ENCODE measurements around the gene TRPM4. TPM values are rescaled to one million over a fixed set of nuclear protein-coding genes. Genes with fewer than 3 reads are reported as not detected.
A peak's percentile ranks its signal among the peaks of the same experiment; 100 is the strongest.

Gene TRPM4
- total and polyA plus RNA-seq, 2 of the 13 experiments (the other 11 are each of a cell fraction or from before 2014, with no cell fraction given) = 1.9 to 4.3 TPM

DNA sequence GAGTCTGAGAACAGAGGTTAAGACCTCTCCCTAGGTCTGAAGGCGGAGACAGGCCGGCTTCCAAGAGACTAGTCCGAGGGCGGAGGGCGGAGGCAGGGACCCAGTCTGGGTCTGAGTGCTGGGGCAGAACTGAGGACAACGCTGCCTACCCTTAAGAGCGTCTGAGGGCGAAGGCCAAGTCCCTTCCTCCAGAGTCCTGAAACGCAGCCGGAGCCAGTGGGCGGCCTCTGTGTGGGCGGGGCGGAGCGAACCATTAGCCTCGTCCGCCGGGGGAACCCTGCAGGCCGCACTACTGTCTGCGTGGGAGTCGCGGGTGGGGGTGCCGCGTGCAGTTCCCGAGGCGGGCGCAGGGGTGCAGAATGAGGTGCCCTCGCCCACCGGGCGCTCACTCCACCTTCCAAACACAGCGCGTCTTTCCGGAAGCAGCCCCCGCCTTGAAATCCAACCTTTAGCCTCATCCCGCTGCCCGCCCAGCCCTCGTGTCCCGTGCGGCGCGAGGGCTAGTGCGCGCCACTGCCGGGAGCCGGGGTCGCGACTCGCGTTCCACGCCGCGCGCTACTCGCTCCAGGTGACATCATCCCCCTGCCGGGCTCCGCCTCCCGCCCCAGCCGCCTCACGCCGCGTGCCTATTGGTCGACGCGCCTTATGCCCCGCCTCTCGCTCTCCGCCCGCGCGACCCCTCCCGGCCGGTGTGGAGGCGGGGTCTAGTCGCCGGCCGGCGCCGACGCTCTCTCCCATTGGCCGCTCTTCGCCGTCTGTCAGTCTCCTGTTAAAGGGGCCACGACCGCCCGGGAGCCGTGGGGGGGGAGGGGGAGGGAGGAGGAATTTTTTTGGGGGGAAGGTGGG lies 38.8 kb upstream of the TRPM4 start, which contains the start of gene C19orf73 (continued):
- TF ChIP-seq SMAD1 (CRISPR knock-in tag; IDR thresholded peaks at IDR 0.05; ENCODE audit: borderline replicate concordance, low read depth) (no peak), NRL (CRISPR knock-in tag; IDR thresholded peaks at IDR 0.05; ENCODE audit: borderline replicate concordance) (peak; percentile 82; the same call in 1 of the 2 replicates), RXRB (CRISPR knock-in tag; IDR thresholded peaks at IDR 0.05; ENCODE audit: borderline replicate concordance) (no peak), CBX5 (CRISPR knock-in tag; IDR thresholded peaks at IDR 0.05; ENCODE audit: borderline replicate concordance) (peak; percentile 18; the same call in 1 of the 2 replicates), NFIB (CRISPR knock-in tag; IDR thresholded peaks at IDR 0.05; ENCODE audit: borderline replicate concordance) (no peak), YEATS4 (CRISPR knock-in tag; IDR thresholded peaks at IDR 0.05; ENCODE audit: borderline replicate concordance) (peak; percentile 88), ZKSCAN8 (CRISPR knock-in tag; IDR thresholded peaks at IDR 0.05; ENCODE audit: borderline replicate concordance) (0 out of 2 replicates have a peak, but pooled peaks have one; percentile 53), ZNF451 (CRISPR knock-in tag; IDR thresholded peaks at IDR 0.05) (0 out of 2 replicates have a peak, but pooled peaks have one; percentile 37), ATRX (CRISPR knock-in tag; IDR thresholded peaks at IDR 0.05; ENCODE audit: borderline replicate concordance) (no peak), HOXA9 (CRISPR knock-in tag; IDR thresholded peaks at IDR 0.05; ENCODE audit: borderline replicate concordance) (no peak), MED8 (CRISPR knock-in tag; IDR thresholded peaks at IDR 0.05; ENCODE audit: insufficient replicate concordance) (no peak), AHR (CRISPR knock-in tag; IDR thresholded peaks at IDR 0.05) (peak; percentile 68; the same call in 1 of the 2 replicates), FOXC1 (CRISPR knock-in tag; IDR thresholded peaks at IDR 0.05; ENCODE audit: borderline replicate concordance) (no peak), CENPT (CRISPR knock-in tag; IDR thresholded peaks at IDR 0.05; ENCODE audit: low read depth) (no peak; the same call in 1 of the 2 replicates), ZNF30 (CRISPR knock-in tag; IDR thresholded peaks at IDR 0.05) (no peak), PCBP2 (optimal IDR thresholded peaks at IDR 0.05; ENCODE audit: low read depth, low read length, poor library complexity, severe bottlenecking) (no peak), MED1 (CRISPR knock-in tag; IDR thresholded peaks at IDR 0.05) (peak; percentile 64; the same call in 1 of the 2 replicates), ZNF713 (CRISPR knock-in tag; IDR thresholded peaks at IDR 0.05) (no peak), ZNF235 (CRISPR knock-in tag; IDR thresholded peaks at IDR 0.05; ENCODE audit: borderline replicate concordance) (no peak), ARNT2 (CRISPR knock-in tag; IDR thresholded peaks at IDR 0.05; ENCODE audit: low read depth) (peak; percentile 82), MTF2 (CRISPR knock-in tag; IDR thresholded peaks at IDR 0.05; ENCODE audit: borderline replicate concordance) (no peak)
- TF ChIP-seq, protein P1, sequence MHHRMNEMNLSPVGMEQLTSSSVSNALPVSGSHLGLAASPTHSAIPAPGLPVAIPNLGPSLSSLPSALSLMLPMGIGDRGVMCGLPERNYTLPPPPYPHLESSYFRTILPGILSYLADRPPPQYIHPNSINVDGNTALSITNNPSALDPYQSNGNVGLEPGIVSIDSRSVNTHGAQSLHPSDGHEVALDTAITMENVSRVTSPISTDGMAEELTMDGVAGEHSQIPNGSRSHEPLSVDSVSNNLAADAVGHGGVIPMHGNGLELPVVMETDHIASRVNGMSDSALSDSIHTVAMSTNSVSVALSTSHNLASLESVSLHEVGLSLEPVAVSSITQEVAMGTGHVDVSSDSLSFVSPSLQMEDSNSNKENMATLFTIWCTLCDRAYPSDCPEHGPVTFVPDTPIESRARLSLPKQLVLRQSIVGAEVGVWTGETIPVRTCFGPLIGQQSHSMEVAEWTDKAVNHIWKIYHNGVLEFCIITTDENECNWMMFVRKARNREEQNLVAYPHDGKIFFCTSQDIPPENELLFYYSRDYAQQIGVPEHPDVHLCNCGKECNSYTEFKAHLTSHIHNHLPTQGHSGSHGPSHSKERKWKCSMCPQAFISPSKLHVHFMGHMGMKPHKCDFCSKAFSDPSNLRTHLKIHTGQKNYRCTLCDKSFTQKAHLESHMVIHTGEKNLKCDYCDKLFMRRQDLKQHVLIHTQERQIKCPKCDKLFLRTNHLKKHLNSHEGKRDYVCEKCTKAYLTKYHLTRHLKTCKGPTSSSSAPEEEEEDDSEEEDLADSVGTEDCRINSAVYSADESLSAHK (CRISPR knock-in tag; IDR thresholded peaks at IDR 0.05; ENCODE audit: borderline replicate concordance) = no peak
- TF ChIP-seq, protein P2, sequence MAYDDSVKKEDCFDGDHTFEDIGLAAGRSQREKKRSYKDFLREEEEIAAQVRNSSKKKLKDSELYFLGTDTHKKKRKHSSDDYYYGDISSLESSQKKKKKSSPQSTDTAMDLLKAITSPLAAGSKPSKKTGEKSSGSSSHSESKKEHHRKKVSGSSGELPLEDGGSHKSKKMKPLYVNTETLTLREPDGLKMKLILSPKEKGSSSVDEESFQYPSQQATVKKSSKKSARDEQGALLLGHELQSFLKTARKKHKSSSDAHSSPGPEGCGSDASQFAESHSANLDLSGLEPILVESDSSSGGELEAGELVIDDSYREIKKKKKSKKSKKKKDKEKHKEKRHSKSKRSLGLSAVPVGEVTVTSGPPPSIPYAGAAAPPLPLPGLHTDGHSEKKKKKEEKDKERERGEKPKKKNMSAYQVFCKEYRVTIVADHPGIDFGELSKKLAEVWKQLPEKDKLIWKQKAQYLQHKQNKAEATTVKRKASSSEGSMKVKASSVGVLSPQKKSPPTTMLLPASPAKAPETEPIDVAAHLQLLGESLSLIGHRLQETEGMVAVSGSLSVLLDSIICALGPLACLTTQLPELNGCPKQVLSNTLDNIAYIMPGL (CRISPR knock-in tag; IDR thresholded peaks at IDR 0.05; ENCODE audit: borderline replicate concordance in 1 of 2, low read depth in 1 of 2) = peak; percentile 33 to 77; a peak in 2 of 4 replicates
- TF ChIP-seq, protein P3, sequence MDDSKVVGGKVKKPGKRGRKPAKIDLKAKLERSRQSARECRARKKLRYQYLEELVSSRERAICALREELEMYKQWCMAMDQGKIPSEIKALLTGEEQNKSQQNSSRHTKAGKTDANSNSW (CRISPR knock-in tag; IDR thresholded peaks at IDR 0.05; ENCODE audit: borderline replicate concordance) = 0 out of 2 replicates have a peak, but pooled peaks have one; percentile 79

All from HepG2 (cell line).